Uterus (tissue), 4 donors: ENCODE data around the gene HM13. TPM values are rescaled to one million over a fixed set of nuclear protein-coding genes. Genes with fewer than 3 reads are reported as not detected.
"Not testable (repeated sequence)": the region's sequence is repeated elsewhere in the genome, so short reads cannot be mapped to it uniquely, and the experiment has no call there.

Source experiments
- DNase-seq, 2 donors: peaks; one replicate each; pipeline ENCODE4 v3.0.0-alpha.2; 2019 to 2020
- H3K27ac ChIP-seq, 2 donors: fragments of 200-600 bp; sonication (generic); 1 replicate in 1 of 2; 2 replicates in 1 of 2; pipeline ENCODE4 v1.5.1; 2016 to 2018
- H3K27me3 ChIP-seq, 2 donors: fragments of 200-600 bp; sonication (generic); one replicate each; pipeline ENCODE4 v1.5.1; 2018 to 2019; ENCODE audit warnings: control low read depth in 1 of 2
- H3K36me3 ChIP-seq, 2 donors: fragments of 200-600 bp; sonication (generic); one replicate each; pipeline ENCODE4 v1.5.1; 2019; ENCODE audit warnings: control low read depth in 1 of 2
- H3K4me1 ChIP-seq, 2 donors: fragments of 200-600 bp; sonication (generic); one replicate each; pipeline ENCODE4 v1.5.1; 2018 to 2019; ENCODE audit warnings: control low read depth in 1 of 2
- H3K4me3 ChIP-seq, 2 donors: fragments of 200-600 bp; sonication (generic); 1 replicate in 1 of 2; 2 replicates in 1 of 2; pipeline ENCODE4 v1.5.1; 2018 to 2019; ENCODE audit warnings: mild to moderate bottlenecking in 1 of 2
- H3K9me3 ChIP-seq, 2 donors: fragments of 200-600 bp; sonication (generic); one replicate each; pipeline ENCODE4 v1.5.1; 2019; ENCODE audit warnings: control low read depth in 1 of 2
- POLR2A ChIP-seq, 2 donors: fragments of 450-650 bp; IDR thresholded peaks; one replicate each; pipeline ENCODE4 v1.6.1; 2016; ENCODE audit warnings: antibody characterized with exemption in 2 of 2, mild to moderate bottlenecking in 1 of 2, moderate library complexity in 1 of 2
- intact Hi-C: fragments of 100-400 bp; cut with DNase I; formaldehyde crosslinking; loops from one replicate; pipeline ENCODE4 v1.15.1; 2023; ENCODE audit warnings: low total_unique reads
- total RNA-seq, 4 donors: library from RNA; depleted of rRNA in 3 of 4; stranded (reverse); fragments of >200 nt in 3 of 4; gene quantifications; one replicate each; pipeline versions ENCODE4 v1.1.0 to v1.2.4, GENCODE V29; 2014 to 2023
- TF ChIP-seq, protein P1 (sequence below), 4 experiments: fragments of 200-600 bp in 2 of 4; fragments of 450-650 bp in 2 of 4; sonication (generic) in 2 of 4; IDR thresholded peaks; one replicate each; pipeline ENCODE4 v1.5.1; 2016 to 2019; ENCODE audit warnings: antibody characterized with exemption in 4 of 4, mild to moderate bottlenecking in 2 of 4, moderate library complexity in 1 of 4
- donor health status: DM: yes; HTN: yes; CAD: no.

HM13 gene
- total RNA-seq, 4 donors from 2014 or later: 40.7 to 147 (median 56.0) TPM

DNA sequence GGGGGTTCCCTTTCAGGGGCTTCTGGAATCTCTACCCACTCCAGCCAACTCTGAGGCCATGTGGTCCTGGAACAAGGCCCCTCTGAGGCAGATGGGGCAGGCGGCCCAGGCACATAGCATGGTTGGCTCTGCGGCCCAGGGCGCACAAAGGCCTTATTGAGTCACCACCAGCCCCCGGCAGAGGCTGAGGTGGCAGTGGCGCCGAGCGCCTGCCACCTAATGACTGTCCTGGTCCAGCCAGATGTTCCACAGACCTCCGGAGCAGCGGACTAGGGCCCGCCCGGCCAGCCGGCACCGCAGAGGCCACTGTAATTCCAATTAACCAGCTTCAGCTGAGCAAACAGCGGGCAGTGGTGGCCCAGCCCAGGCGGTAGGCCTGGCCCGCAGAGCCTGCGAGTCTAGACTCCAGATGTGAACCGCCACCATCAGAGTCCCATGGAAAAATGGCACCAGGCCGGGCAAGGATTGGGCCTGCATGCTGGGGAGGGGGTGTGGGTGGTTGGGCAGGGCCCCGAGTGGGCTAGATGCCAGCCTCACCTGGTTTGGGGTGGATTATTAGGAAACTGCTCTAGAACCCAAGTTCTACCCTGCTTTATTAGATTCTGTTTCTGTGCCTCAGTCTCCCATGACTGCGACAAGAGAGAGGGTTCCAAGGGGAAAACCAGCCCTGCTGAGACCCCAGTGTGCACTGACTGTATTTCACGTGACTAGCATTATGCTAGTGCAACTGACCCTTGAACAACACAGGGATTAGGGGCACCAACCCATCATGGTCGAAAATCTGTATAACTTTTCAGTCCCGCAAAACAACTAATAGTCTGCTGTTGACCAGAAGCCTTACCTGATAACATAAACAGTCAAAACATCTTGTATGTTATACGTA, 56.7 kb downstream of the HM13 start:
- Histone ChIP-seq H3K36me3 (no peaks in the 10 kb centered on the region), H3K27ac (peak overlapping the region; percentile 88 to 95), H3K9me3 (no peaks in the 10 kb centered on the region), H3K4me3 (no peak overlapping the region), H3K4me1 (peaks cover 0 to 3% of the 10 kb centered on the region in 2 donors), H3K27me3 (no peaks in the 10 kb centered on the region)
- DNase-seq: no peak
- TF ChIP-seq, protein P1, sequence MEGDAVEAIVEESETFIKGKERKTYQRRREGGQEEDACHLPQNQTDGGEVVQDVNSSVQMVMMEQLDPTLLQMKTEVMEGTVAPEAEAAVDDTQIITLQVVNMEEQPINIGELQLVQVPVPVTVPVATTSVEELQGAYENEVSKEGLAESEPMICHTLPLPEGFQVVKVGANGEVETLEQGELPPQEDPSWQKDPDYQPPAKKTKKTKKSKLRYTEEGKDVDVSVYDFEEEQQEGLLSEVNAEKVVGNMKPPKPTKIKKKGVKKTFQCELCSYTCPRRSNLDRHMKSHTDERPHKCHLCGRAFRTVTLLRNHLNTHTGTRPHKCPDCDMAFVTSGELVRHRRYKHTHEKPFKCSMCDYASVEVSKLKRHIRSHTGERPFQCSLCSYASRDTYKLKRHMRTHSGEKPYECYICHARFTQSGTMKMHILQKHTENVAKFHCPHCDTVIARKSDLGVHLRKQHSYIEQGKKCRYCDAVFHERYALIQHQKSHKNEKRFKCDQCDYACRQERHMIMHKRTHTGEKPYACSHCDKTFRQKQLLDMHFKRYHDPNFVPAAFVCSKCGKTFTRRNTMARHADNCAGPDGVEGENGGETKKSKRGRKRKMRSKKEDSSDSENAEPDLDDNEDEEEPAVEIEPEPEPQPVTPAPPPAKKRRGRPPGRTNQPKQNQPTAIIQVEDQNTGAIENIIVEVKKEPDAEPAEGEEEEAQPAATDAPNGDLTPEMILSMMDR (IDR thresholded peaks at IDR 0.05): no peak
- no peak for TF ChIP-seq POLR2A (IDR thresholded peaks at IDR 0.05)
- intact Hi-C loops: no loop called here

GRCh38 chr20:31572042-31572700, 57.9 kb downstream of the HM13 start:
- TF ChIP-seq POLR2A (IDR thresholded peaks at IDR 0.05): no peak
- TF ChIP-seq, protein P1 (IDR thresholded peaks at IDR 0.05): no peak
- H3K4me3 ChIP-seq: peak overlapping the region; percentile 40 to 48
- H3K4me1 ChIP-seq: peaks cover 0 to 3% of the 10 kb centered on the region in 2 donors
- no peaks in the 10 kb centered on the region for H3K36me3 ChIP-seq
- no peaks in the 10 kb centered on the region for H3K27me3 ChIP-seq
- intact Hi-C loops: no loop called here
- H3K27ac ChIP-seq: peak overlapping the region; percentile 88 to 95
- H3K9me3 ChIP-seq: no peaks in the 10 kb centered on the region
- no peak for DNase-seq

- peak overlapping the region; percentile 40 to 48 for H3K4me3 ChIP-seq
- H3K27ac ChIP-seq: peak overlapping the region; percentile 88 to 95
- H3K9me3 ChIP-seq: no peaks in the 10 kb centered on the region
- intact Hi-C loops: no loop called here
- H3K27me3 ChIP-seq: no peaks in the 10 kb centered on the region
- peak; percentile 97 to 98 for DNase-seq
- TF ChIP-seq, protein P1 (IDR thresholded peaks at IDR 0.05): no peak
- peak; percentile 67 to 89 for TF ChIP-seq POLR2A (IDR thresholded peaks at IDR 0.05)
- peaks cover 0 to 3% of the 10 kb centered on the region in 2 donors for H3K4me1 ChIP-seq
- no peaks in the 10 kb centered on the region for H3K36me3 ChIP-seq
Measured at GRCh38 chr20:31572701-31573554, 58.7 kb downstream of the HM13 start.

- intact Hi-C loops: no loop called here
- DNase-seq: no peak
- Histone ChIP-seq H3K36me3 (no peaks in the 10 kb centered on the region), H3K9me3 (no peaks in the 10 kb centered on the region), H3K4me3 (peak overlapping the region; percentile 27 to 48), H3K27ac (peak overlapping the region; percentile 88 to 95), H3K27me3 (no peaks in the 10 kb centered on the region), H3K4me1 (peaks cover 0 to 3% of the 10 kb centered on the region in 2 donors)
- TF ChIP-seq POLR2A (IDR thresholded peaks at IDR 0.05): no peak
- TF ChIP-seq, protein P1 (IDR thresholded peaks at IDR 0.05): no peak
Measured at GRCh38 chr20:31573555-31574321, 59.5 kb downstream of the HM13 start.

GRCh38 chr20:31574986-31575385, 60.7 kb downstream of the HM13 start:
- H3K4me3 ChIP-seq, H3K27ac ChIP-seq, intact Hi-C loops, H3K9me3 ChIP-seq, H3K4me1 ChIP-seq, DNase-seq, H3K27me3 ChIP-seq, H3K36me3 ChIP-seq: not testable (repeated sequence)
